SK-N-DZ (cell line): ENCODE measurements around the gene NAA15.
A peak's percentile ranks its signal among the peaks of the same experiment; 100 is the strongest.
"Not testable (repeated sequence)": the region's sequence is repeated elsewhere in the genome, so short reads cannot be mapped to it uniquely, and the experiment has no call there.

Experiments used
- DNase-seq: peaks from one replicate; pipeline ENCODE4 v3.0.0-alpha.2; 2015; ENCODE audit warnings: low spot score

Gene NAA15

DNA sequence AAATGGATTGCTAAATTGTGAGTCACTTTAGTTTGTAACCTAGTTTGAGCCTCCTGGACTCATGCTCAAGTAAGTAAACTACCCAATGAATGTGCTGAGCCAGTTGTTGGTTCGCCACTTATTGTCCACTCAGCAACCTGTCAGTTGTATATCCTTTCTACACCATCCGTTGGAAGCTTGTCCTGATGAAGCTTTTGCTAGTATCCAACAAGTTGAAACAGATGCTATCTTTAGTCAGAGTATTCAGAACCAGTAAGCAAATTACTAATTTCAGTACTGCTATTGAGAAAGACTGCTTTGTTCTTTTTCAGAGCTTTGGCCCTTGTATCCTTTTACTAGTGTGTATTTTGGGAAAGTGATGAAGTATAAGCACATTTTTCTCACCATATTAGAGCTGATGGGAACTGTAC lies 4.3 kb upstream of the NAA15 start:
- DNase-seq: no peak

DNA sequence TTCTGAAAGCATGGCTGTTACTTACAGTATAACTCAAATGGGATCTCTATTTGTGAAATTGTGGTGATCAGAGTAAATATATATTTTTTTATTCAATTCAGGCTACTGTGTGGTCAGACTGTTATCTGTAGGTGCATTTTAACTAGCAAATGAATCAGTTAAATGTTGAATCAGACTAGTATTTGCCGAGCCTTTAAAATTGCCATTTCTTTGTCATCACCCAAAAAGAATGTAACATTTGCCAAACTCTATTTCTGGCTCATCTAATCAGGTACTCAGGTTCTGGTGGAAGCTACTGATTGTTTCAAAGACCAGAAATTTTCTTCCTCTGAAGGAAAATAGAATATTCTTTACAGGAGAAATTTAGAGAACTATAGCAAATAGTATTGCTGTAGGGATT lies 1.8 kb upstream of the NAA15 start:
- DNase-seq: no peak

DNA sequence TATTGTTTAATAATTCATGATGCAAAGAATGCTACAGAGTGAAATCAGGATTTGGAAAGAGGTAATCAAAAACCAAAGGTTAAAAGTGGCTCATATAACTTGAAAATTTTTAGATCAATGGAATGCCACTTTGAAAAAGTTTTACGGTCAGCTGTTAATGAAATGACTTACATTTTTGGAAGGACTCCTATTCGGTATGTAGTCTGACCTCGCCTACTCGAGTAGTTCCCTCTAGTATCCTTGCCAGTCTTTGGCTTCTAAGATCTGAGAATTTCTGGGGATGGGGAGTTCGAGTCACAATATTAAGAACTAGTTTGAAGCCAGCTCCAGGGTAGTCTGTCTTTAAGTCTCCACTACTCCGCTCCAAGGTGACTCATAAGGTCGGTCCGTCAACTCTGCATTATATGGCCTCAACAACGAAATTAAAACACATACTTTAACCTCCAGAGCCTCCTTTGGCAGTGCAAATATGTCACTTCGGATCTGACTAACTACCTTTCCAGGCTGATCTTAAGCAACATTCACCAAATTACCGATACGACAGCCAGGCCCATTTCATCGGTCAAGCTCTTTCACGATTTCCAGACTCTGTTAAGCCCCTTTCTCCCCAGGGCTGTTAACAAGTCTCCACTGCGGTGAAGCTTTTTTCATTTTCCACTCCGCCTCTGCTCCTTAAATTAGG lies 733 bp upstream of the NAA15 start:
- no peak for DNase-seq

DNA sequence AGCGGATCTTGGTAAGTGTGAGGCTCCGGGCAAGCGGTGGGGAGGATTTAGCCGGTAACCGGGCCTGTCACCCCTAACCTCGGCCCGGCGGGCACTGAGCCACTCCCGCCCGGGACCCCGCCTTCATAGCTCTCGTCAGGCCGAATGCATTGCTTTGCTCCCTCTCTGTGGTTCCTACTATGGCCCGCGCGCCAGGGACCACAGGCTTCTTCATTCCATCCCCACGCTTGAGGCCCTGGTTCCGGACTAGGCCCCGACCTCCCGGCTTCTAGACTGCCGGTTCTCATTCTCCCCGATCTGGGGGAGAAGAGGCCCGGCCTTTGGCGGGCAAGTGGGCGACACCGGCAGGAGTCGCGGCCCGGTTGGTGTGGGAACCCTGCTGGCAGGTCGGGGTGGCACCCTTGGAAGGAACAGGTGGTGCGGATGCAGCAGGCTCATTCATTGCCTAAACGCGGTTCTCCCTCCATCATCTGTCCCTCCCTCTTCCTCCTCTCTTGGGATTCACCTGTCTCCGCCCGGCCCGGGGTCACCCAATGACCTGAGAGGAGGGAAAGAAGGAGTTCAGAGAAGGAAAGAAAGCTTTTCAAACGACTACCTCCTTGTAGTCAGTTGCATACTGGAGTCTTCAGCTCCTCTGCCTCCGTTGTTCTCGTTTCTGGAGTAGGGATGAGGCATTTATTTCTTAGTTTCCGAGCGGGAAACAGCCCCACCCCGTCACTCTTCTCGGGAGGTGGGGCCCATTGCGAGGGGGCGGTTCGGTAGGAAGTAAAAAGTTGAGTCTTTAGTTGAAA lies 711 bp downstream of the NAA15 start, which contains the start of gene NDUFC1:
TSS of gene NDUFC1 (minus strand) at position 657 of the 791 bp plus-strand sequence. CDS start 6,679 bp downstream, outside the sequence.
- peak; percentile 55 for DNase-seq

DNA sequence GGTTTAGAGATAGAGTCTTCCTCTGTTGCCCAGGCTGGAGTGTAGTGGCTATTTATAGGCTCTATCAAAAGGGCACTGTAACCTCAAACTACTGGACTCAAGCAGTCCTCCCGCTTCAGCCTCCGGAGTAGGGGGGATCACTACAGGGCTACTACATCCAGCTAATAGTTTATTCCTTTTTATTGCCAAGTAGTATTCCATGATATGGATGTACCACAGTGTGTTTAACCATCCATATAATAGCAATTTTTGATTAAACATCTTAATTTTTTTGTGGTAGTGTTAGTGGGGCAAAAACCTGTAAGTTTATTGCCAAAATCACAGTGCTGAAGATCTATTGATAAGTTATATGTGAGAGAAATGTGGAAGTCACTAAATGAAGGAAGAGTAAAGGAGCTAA lies 3.6 kb downstream of the NAA15 start:
- no peak for DNase-seq

DNA sequence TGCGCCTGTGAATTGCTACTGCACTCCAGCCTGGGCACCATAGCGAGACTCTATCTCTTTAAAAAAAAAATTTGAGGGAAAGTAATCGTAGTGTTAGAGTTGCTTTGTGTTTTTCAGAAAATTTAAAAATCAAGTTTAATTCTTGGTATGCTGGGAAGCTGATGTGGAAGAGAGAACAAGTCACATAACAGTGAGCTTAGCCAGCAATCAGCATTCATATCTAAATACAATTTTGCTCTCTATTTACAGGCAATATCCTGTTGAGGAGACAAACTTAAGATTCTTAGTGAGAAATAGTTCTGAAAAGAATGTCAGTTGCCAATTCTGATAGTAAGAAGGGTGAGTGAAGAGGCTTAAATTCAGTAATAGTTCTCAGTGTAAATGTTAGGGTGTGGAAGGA lies 10.6 kb downstream of the NAA15 start:
- DNase-seq: no peak

- DNase-seq: no peak
These were observed 11.4 kb downstream of the NAA15 start for GRCh38 chr4:139312552-139313332.

DNA sequence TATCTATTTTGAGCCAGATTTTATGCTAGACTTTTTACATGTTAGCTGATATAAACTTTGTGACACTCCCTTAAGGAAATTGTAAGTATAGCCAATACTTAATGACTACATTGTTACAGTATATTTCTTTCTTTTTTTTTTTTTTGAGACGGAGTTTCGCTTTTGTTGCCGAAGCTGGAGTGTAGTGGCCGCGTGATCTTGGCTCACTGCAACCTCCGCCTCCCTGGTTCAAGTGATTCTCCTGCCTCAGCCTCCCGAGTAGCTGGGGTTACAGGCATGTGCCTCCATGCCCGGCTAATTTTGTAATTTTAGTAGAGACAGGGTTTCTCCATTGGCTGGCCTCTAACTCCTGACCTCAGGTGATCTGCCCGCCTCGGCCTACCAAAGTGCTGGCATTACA lies 12.1 kb downstream of the NAA15 start:
- DNase-seq: not testable (repeated sequence)

DNA sequence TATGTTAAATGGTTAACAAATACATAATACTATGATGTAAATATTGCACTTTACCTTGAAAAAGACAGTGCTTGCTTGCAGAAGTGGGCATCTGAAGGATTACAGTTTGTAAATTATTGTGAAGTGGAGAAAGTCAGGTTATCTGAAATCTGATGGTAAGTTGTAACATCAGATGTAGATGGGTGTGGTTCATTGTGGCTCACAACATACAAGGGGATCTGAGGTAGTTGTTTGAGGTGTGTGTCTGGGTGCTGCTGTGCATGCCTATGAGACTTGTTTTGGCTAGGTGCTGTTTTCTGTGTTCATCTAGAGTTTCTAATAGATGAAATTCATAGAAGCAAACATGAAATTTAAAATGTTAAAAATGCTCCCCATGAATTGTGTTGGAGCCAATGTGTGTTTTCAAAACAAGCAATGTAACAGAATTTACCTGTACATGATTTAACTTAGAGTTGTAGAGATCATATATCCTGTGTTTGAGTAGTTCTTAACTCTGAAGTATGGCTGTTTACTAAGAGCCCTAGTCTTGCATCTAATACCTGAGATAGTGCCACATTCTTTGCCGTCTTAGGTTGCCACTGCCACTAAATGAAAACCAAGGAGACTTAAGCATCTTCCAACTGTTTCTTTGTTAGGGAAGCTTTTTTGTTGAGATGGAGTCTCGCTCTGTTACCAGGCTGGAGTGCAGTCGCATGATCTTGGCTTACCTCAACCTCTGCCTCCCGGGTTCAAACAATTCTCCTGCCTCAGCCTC lies 12.9 kb downstream of the NAA15 start:
- DNase-seq: no peak

- no peak for DNase-seq
These were observed 13.9 kb downstream of the NAA15 start for GRCh38 chr4:139315221-139315675.

DNA sequence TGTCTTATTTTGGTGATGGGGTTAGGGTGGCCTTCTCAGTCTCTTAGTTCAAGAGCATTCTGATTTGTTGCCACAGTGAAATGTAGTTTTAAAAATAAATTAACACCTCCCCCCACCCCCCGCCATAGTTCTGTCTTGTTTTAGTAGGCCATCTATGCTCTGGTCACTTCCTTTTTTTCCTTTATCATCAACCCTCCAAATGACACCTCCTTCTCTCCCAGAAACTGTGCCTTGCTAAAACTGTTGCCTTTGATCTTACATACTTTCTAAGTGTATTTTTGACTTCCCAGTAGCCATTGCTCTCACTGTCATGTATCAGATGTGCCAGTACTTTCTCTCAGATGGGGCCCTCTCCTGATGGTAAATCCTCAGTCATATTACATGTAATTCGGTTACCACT lies 15.4 kb downstream of the NAA15 start:
- DNase-seq: no peak

DNA sequence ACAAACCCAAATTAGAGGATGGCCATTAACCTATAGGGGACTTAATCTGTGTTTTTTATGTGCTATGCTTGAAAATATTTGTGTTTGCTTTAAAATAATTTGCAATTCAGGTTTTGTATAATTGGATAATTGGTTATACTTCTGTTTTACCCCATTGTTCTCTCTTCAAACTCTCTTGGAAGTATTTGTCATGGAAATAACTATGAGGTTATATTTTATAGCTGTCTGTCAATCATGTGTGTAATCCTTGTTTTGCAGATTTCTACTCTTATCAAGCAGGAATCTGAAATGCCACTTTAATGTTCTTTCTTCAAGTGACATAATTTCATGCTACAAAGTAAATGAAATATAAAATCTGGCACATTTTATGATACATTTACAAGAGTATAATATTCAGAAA lies 16.3 kb downstream of the NAA15 start:
- DNase-seq: no peak

DNA sequence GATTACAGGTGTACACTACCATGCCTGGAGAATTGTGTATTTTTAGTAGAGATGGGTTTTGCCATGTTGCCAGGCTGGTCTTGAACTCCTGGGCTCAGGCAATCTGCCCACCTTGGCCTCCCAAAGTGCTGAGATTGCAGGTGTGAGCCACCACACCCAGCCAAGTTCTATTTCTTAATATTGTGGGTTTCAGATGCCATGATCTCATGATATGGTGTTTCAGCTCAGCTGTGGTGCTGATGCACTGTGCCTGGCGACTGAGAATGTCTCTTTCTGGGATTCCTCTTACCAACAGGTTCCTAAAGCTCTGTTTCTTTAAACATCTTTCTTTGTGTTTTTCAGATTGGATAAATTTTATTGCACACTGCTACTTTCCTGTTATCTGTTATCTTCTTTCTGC lies 18.3 kb downstream of the NAA15 start:
- no peak for DNase-seq

- DNase-seq: not testable (repeated sequence)
These were observed 20.8 kb downstream of the NAA15 start for GRCh38 chr4:139322070-139322469.

GRCh38 chr4:139322541-139322940 lies 21.2 kb downstream of the NAA15 start:
- DNase-seq: not testable (repeated sequence)

DNA sequence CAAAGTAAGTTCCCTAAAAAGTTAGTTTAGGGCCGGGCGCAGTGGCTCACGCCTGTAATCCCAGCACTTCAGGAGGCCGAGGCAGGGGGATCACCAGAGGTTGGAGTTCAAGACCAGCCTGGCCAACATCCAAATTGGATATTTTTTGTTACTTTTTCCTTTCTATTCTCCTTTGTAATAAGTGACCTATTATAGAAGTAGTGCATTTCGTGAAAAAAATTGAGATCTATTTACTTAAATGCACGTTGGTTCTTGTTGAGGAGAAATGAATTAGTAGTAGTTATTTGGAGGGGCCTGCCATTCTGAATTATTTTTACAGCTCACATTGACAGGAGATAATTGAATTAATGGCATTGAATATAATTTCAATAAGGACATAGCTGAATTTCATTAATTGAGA lies 23.3 kb downstream of the NAA15 start:
- no peak for DNase-seq

DNA sequence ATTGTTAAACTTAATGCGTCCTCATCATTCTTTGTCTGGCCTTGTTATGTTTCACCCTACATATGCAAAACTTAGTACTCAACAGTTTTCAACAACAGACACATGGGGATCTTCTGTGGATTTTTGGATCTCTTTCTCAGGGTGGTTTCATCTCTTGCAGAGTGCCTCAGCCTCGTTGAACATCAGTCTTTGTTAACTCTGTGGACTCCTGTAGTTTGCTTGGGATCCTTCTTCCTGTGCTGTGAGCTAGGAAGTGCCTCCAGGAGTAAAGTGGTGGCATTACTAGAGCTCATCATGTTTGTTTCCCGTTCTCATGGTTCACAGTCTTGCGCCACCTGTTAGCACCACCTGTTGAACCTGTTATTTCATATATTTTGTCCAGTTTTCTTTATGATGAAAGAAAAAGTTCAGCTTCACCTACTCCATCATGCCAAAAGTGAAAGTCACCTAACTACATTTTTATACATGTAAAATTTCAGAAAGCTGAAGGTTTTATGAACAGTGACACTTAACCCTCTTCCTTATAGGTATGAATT lies 28.4 kb downstream of the NAA15 start:
- DNase-seq: no peak

GRCh38 chr4:139330283-139330682 lies 29.0 kb downstream of the NAA15 start:
- DNase-seq: no peak

DNA sequence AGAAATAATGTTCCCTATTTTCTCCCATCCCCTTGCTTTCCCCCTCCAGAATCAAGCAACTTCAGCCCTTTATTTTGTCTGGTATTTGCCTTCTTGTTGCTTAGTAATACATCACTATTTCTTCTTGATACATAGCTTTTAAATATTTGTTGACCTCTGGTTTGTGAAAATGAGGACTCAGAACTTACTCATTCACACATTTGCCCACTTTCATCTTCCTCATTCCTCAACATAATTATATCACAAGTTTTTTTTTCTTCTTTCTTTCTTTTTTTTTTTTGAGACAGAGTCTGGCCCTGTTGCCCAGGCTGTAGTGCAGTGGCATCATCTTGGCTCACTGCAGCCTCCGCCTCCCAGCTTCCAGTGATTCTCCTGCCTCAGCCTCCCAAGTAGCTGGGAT lies 29.9 kb downstream of the NAA15 start:
- no peak for DNase-seq

DNA sequence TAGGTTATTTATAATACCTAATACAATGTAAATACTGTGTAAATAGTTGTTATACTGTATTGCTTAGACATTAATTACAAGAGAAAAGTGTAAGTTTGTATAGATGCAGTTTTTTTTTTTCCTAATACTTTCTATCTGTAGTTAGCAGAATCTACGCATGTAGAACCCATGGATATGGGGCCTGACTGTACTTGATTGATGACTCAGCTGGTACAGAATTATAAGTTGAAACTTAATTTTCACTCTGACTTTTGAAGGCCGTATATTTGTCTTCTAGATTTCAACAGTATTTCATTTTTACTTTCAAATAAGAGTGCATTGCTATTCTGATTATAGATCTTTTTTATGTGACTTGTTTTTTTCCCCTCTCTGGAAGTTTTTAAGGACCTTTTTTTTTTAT lies 31.7 kb downstream of the NAA15 start:
- DNase-seq: no peak

DNA sequence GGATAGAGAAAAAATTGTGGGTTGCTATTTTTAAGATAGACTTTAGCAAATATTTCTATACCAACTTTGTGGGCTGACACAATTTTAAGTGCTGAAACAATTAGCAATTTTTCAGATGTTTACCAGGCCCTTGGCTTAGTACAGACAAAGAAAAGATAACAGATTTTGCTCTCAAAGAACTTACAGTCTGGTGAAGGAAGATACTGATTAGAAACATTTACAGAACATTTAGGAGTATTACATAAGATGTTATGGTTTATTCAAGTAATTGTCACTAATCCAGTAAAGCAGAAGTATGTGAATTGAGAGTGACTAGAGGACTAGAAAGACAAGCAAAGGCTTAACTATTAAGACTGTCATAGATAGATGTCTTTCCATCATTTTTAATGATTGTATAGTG lies 36.3 kb downstream of the NAA15 start:
- DNase-seq: no peak
